GM23248 (cell line): ENCODE results near the gene ITGB4.

ENCODE experiments used
- EZH2 ChIP-seq: fragments of 200-600 bp; sonication (generic); IDR thresholded peaks from 2 replicates; pipeline ENCODE4 v1.6.1; 2018; ENCODE audit warnings: antibody characterized with exemption, mild to moderate bottlenecking; ENCODE audit not compliant: insufficient read depth, poor library complexity, severe bottlenecking
- EZH2phosphoT487 ChIP-seq: fragments of 200-600 bp; sonication (generic); IDR thresholded peaks from 2 replicates; pipeline ENCODE4 v1.6.1; 2018; ENCODE audit warnings: antibody characterized with exemption, moderate library complexity, mild to moderate bottlenecking, low read depth; ENCODE audit not compliant: insufficient read depth

- TF ChIP-seq EZH2phosphoT487, result no peak
- no peak for TF ChIP-seq EZH2
Observed at GRCh38 chr17:75736173-75736835, 15.0 kb downstream of the ITGB4 start.
